Transverse colon (tissue), 3 donors: ENCODE results near the gene C2orf92.

Experiments used
- CTCF ChIP-seq, 5 experiments: fragments of 200-600 bp in 3 of 5; fragments of 450-650 bp in 2 of 5; sonication (generic) in 3 of 5; IDR thresholded peaks; 1 replicate in 2 of 5; 2 replicates in 3 of 5; pipeline ENCODE4 v1.5.1; 2016 to 2017; ENCODE audit warnings: antibody characterized with exemption in 5 of 5, inconsistent platforms in 3 of 5, mild to moderate bottlenecking in 2 of 5, moderate library complexity in 1 of 5
- EP300 ChIP-seq: sonication (generic); formaldehyde crosslinking; IDR thresholded peaks from one replicate; pipeline ENCODE4 v1.6.1; 2017; ENCODE audit warnings: antibody characterized with exemption, low read depth
- POLR2A ChIP-seq: fragments of 450-650 bp; IDR thresholded peaks from one replicate; pipeline ENCODE4 v1.6.1; 2016; ENCODE audit warnings: antibody characterized with exemption, mild to moderate bottlenecking, moderate library complexity

GRCh38 chr2:97691166-97691565 lies 21.7 kb downstream of the C2orf92 start:
- TF ChIP-seq CTCF (IDR thresholded peaks at IDR 0.05) (no peak), EP300 (no peak), POLR2A (no peak)
